Fibroblast of skin of right quadriceps (primary cell): ENCODE measurements around the gene DSG4.

Source experiments
- DNase-seq: peaks from one replicate; pipeline ENCODE4 v3.0.0-alpha.2; 2013

The DSG4 gene

GRCh38 chr18:31410716-31411483 is 34.3 kb downstream of the DSG4 start:
- DNase-seq, result no peak

- no peak for DNase-seq
Measured at GRCh38 chr18:31413137-31413536, 36.6 kb downstream of the DSG4 start.

GRCh38 chr18:31417850-31418249 is 41.3 kb downstream of the DSG4 start:
- no peak for DNase-seq

- no peak for DNase-seq
Measured at GRCh38 chr18:31419457-31419932, 42.9 kb downstream of the DSG4 start.

GRCh38 chr18:31420032-31420431 is 43.5 kb downstream of the DSG4 start:
- DNase-seq, result no peak

GRCh38 chr18:31420524-31420923 is 43.9 kb downstream of the DSG4 start:
- no peak for DNase-seq

GRCh38 chr18:31424383-31424988 is 47.9 kb downstream of the DSG4 start:
- peak; percentile 20 for DNase-seq

- DNase-seq, result no peak
Measured at GRCh38 chr18:31426021-31426420, 49.4 kb downstream of the DSG4 start.

- DNase-seq, result no peak
Measured at GRCh38 chr18:31426871-31427406, 50.4 kb downstream of the DSG4 start.

GRCh38 chr18:31428211-31428610 is 51.6 kb downstream of the DSG4 start:
- no peak for DNase-seq

- DNase-seq, result no peak
Measured at GRCh38 chr18:31429623-31430022, 53.0 kb downstream of the DSG4 start.

- no peak for DNase-seq
Measured at GRCh38 chr18:31430072-31430471, 53.5 kb downstream of the DSG4 start.

GRCh38 chr18:31430554-31430953 is 54.0 kb downstream of the DSG4 start:
- no peak for DNase-seq

- DNase-seq, result no peak
Measured at GRCh38 chr18:31432316-31432715, 55.7 kb downstream of the DSG4 start.

- no peak for DNase-seq
Measured at GRCh38 chr18:31436825-31437224, 60.2 kb downstream of the DSG4 start.

GRCh38 chr18:31438402-31438801 is 61.8 kb downstream of the DSG4 start:
- DNase-seq, result no peak

GRCh38 chr18:31439807-31440325 is 63.3 kb downstream of the DSG4 start:
- no peak for DNase-seq

- no peak for DNase-seq
Measured at GRCh38 chr18:31440787-31441186, 64.2 kb downstream of the DSG4 start.

GRCh38 chr18:31441493-31441892 is 64.9 kb downstream of the DSG4 start:
- no peak for DNase-seq

GRCh38 chr18:31444142-31444541 is 67.6 kb downstream of the DSG4 start:
- DNase-seq, result no peak

GRCh38 chr18:31445908-31446307 is 69.3 kb downstream of the DSG4 start:
- DNase-seq, result no peak

GRCh38 chr18:31446854-31447253 is 70.3 kb downstream of the DSG4 start:
- DNase-seq, result no peak

GRCh38 chr18:31447530-31448191 is 71.1 kb downstream of the DSG4 start, which contains the start of gene DSG3:
DSG3 (plus strand) TSS chr18:31447741; CDS start chr18:31447878, 137 bp downstream.
- DNase-seq, result no peak
